ENCODE data around the gene H1-8. TPM values are rescaled to one million over a fixed set of nuclear protein-coding genes. Genes with fewer than 3 reads are reported as not detected.
A peak's percentile ranks its signal among the peaks of the same experiment; 100 is the strongest.

The H1-8 gene
- total and polyA plus RNA-seq, 9 of the 15 experiments (the other 6 are each of a cell fraction or from before 2014, with no cell fraction given): not detected

DNA sequence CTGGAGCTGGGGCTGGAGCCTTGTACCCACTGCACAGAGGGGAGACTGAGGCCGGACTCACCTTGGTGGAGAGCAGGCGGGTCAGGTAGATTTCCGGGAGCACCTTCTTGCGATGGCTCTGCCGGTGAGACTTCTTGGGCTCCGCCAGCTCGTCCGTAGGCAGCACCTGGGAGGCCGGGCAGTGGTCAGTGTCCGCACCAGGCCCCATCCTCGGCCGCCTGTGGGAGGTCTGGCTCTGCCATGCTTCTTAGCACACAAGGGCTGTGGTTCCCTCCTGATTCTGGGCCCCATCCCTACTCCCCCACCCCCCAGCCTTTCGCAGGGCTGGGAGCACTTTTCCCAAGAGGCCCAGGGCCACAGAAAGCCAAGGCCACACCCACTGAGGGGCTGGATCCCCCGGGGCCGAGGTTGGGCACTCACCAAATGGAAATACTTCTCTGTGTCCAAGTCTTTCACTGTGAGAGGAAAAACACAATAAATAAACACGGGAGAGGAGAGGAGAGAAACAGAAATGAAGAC lies 17.4 kb downstream of the H1-8 start:
- Histone ChIP-seq H4K20me1 (replicated peaks; ENCODE audit: control insufficient read depth, insufficient read depth, low read length) (no peaks in the 10 kb centered on the region), H3K79me2 (ENCODE audit: control insufficient read depth, insufficient read depth, low read length) (no peaks in the 10 kb centered on the region), H3K9me1 (ENCODE audit: control insufficient read depth, insufficient read depth, low read length) (no peaks in the 10 kb centered on the region), H3K4me3 (no peak overlapping the region), H2AFZ (ENCODE audit: low read depth, low read length) (no peak overlapping the region), H3K4me2 (ENCODE audit: insufficient read depth, low read length) (no peak overlapping the region), H3K9me3 (replicated peaks; ENCODE audit: control insufficient read depth, insufficient read depth, low read depth, low read length) (no peaks in the 10 kb centered on the region), H3K27me3 (ENCODE audit: control insufficient read depth in 2 of 2, insufficient read depth in 2 of 2, low read length in 2 of 2) (no peaks in the 10 kb centered on the region), H3K9ac (ENCODE audit: insufficient read depth in 1 of 2, low read depth in 2 of 2, low read length in 2 of 2) (0 out of 4 replicates have a peak overlapping the region, but pooled peaks of 1 of the 2 experiments have one; percentile 17), H3K4me1 (replicated peaks in 1 of 2; ENCODE audit: control insufficient read depth in 2 of 2, insufficient read depth in 2 of 2, low read length in 2 of 2) (peaks cover 0 to 39% of the 10 kb centered on the region in 2 experiments; a peak in 3 of 5 replicates), H3K36me3 (ENCODE audit: control insufficient read depth, insufficient read depth, low read length) (peaks cover 29% of the 10 kb centered on the region; the same call in 1 of the 3 replicates), H3K27ac (ENCODE audit: extremely low read depth, low read depth, low read length) (no peak overlapping the region)
- no peak for ATAC-seq
- no TSS peak for BruUV-seq (replicated peaks)
- 92% methylated on average over 9 of the region's 16 CpGs for WGBS (ENCODE audit: insufficient coverage, low coverage, missing lambda C conversion rate)
- ChIA-PET CTCF (ENCODE audit: low intra/inter-chr PET ratio) (no interaction called here), POLR2A (no interaction called here)
- in situ Hi-C loops (cut with MboI): no loop called here
- peak in 2 of 4 experiments; percentile 31 to 37 for DNase-seq (ENCODE audit: extremely low read depth in 1 of 4, low spot score in 3 of 4)
- no peak for FAIRE-seq
- intact Hi-C loops (cut with micrococcal nuclease): no loop called here
- TF ChIP-seq ZNF699 (CRISPR knock-in tag; IDR thresholded peaks at IDR 0.05; ENCODE audit: insufficient replicate concordance) (no peak), ZSCAN32 (CRISPR knock-in tag; IDR thresholded peaks at IDR 0.05) (no peak), KAT8 (IDR thresholded peaks at IDR 0.05; ENCODE audit: low read depth) (no peak), SOX6 (IDR thresholded peaks at IDR 0.05) (no peak), ZNF124 (CRISPR knock-in tag; IDR thresholded peaks at IDR 0.05) (no peak), MBD1 (CRISPR knock-in tag; IDR thresholded peaks at IDR 0.05) (no peak), FOXP1 (CRISPR knock-in tag; IDR thresholded peaks at IDR 0.05) (no peak), GTF2E2 (tag; IDR thresholded peaks at IDR 0.05) (no peak), DMBX1 (CRISPR knock-in tag; IDR thresholded peaks at IDR 0.05; ENCODE audit: borderline replicate concordance) (no peak), KDM4B (IDR thresholded peaks at IDR 0.05; ENCODE audit: borderline replicate concordance in 2 of 2, low read depth in 1 of 2) (no peak), CTBP1 (IDR thresholded peaks at IDR 0.05; ENCODE audit: borderline replicate concordance) (no peak), BHLHE40 (IDR thresholded peaks at IDR 0.05; ENCODE audit: low read length) (no peak), NR4A1 (CRISPR knock-in tag; IDR thresholded peaks at IDR 0.05) (no peak), NR4A1 (tag; IDR thresholded peaks at IDR 0.05) (no peak), HEY1 (CRISPR knock-in tag; IDR thresholded peaks at IDR 0.05; ENCODE audit: borderline replicate concordance) (no peak), NBN (IDR thresholded peaks at IDR 0.05; ENCODE audit: low read depth) (no peak), BRCA1 (IDR thresholded peaks at IDR 0.05) (no peak), BRCA1 (CRISPR knock-in tag; IDR thresholded peaks at IDR 0.05) (no peak)
